ENCODE data around the gene DAPK3. TPM values are rescaled to one million over a fixed set of nuclear protein-coding genes. Genes with fewer than 3 reads are reported as not detected.
"Not testable (repeated sequence)": the region's sequence is repeated elsewhere in the genome, so short reads cannot be mapped to it uniquely, and the experiment has no call there.

DAPK3 gene
- total RNA-seq, 1 donor from 2014 or later = 127 TPM

DNA sequence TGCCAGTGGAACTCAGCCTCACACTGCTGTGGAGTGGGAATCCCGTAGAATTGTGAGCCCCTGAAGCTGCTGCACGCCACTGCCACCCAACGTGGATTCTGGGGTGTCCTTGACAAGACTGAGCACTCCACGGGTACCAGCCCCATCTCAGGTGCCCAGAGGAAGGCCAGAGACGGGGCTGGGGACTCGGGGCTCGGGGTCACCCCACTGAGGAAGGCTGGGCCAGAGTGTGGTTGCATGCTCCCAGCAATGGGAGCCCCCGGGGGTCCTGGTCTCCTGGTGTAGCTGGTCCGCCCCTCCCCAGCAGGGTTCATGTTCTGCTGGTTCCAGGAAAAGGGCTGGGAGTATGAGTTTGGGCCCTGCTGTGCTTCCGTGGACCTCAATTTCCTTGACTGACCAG, 15.2 kb downstream of the DAPK3 start:
- no peak for DNase-seq (ENCODE audit: low read depth in 2 of 2)

DNA sequence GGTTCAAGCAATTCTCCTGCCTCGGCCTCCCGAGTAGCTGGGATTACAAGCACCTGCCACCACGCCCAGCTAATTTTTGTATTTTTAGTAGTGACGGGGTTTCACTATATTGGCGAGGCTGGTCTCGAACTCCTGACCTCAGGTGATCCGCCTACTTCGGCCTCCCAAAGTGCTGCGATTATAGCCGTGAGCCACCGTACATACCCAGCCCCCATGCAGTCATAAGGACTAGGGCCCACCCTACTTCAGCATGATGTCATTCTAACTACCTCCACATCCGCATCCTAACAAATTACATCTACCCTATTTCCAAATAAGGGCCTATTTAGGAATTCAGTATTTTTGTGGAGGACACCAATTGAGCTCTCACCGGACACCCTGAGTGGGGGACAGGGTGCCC, 15.6 kb downstream of the DAPK3 start:
- not testable (repeated sequence) for DNase-seq (ENCODE audit: low read depth in 2 of 2)

DNA sequence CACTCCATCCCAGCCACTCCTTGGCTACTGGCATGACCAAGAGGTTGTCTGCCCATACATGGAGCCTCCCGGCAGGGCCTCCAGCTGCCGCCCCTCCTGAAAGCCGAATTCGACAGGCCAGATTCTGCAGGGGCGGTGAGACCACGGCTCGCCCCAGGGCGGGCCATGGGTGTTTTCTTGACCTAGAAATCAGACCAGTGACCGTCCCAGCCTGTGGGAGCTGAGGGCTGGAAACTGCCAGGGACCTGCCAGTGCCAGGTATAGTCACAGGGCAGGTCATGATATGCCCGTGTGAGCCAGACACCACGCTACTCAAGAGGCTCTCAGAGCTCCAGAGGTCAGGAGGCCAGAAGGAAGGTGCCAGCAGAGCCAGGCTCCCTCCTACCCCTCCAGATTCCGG, 16.8 kb downstream of the DAPK3 start:
- no peak for DNase-seq (ENCODE audit: low read depth in 2 of 2)

DNA sequence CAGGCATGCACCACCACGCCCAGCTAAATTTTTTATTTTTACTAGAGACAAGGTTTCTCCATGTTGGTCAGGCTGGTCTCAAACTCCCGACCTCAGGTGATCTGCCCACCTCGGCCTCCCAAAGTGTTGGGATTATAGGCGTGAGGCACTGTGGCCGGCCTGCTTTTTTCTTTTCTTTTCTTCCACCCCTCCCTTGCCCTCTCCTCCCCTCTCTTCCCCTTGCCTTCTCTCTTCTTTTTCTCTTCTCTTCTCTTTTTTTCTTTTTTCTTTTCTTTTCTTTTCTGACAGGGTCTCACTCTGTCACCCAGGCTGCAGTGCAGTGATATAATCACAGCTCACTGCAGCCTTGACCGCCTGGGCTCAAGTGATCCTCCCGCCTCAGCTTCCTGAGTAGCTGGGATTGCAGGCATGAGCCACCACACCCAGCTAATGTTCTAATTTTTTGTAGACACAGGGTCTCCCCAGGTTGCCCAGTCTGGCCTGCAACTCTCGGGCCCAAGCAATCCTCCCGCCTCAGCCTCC, 18.1 kb downstream of the DAPK3 start:
- not testable (repeated sequence) for DNase-seq (ENCODE audit: low read depth in 2 of 2)

DNA sequence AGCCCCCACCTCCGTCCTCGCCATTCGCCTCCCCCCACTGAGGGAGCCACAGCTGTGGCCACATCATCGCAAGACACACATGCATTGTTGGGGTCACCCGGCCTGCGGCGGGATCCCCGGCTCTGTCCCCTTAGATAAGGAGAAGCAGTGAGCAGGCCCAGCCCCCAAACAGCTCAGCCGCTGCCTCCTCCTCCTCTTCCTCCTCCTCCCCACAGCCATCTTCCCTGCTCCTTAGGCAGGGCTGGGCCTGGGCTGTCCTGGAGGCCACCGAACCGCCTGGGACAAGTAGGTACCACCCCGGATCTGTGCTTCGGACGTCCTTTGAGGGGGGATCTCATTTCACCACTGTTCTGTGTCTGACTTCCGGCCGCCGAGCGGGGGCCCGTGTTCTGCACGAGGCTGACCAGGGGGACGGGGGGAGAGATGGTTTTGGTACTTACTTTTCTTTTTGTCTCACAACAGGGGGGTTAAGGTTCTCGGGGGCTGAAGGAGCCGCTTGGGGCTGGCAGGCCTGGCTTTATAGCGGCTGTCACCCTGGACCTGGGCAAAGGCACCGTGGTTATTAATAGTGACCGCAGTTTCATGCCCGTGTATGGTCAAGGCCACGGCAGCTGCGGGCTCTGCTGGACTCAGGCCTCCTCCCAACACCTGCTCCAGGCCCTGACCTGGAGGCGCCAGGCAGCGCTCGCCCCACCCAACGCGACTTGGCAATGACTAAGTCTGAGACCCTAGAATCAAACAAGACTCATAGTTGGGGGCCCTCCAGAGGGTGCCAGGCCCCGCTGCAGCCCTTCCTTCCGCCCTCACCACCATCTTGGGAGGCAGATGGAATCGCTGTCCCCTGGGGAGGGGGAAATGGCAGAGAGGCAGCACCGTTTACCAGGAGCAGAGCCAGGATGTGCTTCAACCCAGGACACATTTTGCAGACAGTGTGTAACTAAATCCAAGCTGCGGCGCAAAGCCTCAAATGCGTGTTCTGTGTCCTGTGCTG, 19.7 kb downstream of the DAPK3 start:
- DNase-seq (ENCODE audit: low read depth in 2 of 2) = no peak

DNA sequence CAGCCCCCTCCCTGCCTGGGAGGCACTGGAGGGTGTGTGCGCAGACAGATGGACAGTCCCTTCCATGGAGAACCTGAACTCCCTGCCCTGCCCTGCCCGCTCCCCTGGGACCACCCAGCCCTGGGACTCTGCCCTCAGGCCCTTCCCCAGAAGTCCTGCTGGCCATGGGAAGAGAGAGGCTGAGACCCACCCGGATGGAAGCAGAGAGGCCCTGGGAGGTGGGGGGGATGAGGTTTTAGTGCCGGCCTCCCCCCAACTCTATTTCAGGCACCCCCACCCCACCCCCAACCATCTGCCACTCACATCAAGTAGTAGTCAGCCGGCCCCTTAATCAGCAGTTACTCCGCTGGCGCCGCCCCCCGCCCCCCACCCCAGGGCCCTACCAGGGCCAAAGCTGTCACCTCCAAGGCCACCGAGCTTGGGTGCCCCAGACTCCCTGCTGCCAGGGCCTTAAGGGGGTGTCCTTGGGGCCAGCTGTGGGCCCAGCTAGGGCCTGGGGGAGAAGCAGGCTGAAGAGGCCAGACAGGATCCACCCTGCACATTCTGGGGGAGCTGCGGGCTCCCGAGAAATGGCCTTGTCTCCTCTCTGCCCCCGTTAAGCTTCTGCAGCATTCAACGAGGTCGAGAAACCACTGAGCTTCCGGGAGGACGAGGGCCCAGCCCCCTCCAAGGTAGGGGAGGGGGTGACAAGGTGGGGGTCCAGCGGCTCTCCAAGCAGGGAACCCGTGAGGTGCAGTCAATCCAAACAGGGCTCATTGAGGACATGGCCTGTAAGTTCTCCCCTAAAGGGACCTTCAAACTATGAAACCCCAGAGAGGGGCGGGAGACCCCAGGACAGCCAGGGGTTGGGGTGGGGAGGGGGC, 20.7 kb downstream of the DAPK3 start:
- no peak for DNase-seq (ENCODE audit: low read depth in 2 of 2)

DNA sequence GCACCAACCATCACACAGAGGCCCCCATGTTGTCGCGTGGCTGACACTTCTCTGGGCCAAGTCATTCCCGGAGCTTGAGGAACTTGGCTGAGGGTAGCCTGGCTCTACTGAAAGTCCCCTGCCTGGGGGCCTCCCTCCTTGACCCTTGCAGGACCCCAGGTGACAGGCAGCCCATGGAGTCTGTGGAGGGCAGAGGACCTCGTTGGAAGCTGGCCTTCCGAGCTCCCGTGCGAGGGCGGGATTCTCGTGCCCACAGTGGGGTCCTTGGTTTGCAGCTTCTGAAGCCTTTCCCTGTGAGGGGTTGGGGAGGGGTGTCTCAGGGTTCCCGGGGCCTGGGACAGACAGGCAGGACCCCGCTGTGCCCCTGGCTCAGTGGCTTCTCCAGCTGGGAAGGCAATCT, 21.6 kb downstream of the DAPK3 start:
- no peak for DNase-seq (ENCODE audit: low read depth in 2 of 2)

DNA sequence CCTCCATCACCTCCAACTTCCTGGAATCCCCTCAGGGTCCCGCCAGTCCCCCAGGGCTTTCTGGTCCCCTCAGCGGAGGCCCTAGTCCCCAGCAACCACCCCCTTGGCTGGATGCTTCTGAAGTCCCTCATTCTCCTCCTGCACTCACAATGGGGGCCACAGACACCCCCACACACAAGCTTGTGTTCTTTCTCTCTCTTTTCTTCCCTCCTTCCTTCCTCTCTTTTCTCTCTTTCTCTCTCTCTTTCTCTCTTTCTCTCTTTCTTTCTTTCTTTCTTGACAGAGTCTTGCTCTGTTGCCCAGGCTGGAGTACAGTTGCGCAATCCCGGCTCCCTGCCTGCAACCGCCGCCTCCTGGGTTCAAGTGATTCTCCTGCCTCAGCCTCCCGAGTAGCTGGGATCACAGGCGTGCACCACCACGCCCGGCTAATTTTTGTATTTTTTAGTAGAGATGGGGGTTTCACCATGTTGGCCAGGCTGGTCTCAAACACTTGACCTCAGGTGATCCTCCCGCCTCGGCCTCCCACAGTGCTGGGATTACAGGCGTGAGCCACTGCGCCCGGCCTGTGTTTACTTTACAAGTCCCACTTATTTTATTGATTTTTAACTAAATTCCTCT, 23.5 kb downstream of the DAPK3 start:
- not testable (repeated sequence) for DNase-seq (ENCODE audit: low read depth in 2 of 2)

DNA sequence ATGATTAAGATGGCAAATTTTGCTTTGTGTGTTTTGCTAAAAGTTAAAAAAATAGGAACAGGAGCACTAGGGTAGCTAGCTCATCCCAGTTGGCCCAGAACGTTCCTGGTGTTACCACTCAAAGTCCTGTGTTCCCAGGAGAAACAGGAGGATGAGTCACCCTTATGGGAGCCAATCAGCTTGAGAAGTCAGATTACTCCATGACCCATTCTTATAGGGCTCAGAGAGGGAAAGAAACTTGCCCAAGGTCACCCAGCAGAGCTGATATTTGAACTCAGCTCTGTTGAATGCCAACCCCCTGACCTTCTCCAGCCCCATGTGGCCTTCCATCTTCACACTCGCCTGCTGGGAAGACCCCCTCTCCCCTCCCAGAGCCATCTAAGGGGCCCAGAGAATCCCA, 25.1 kb downstream of the DAPK3 start:
- no peak for DNase-seq (ENCODE audit: low read depth in 2 of 2)

DNA sequence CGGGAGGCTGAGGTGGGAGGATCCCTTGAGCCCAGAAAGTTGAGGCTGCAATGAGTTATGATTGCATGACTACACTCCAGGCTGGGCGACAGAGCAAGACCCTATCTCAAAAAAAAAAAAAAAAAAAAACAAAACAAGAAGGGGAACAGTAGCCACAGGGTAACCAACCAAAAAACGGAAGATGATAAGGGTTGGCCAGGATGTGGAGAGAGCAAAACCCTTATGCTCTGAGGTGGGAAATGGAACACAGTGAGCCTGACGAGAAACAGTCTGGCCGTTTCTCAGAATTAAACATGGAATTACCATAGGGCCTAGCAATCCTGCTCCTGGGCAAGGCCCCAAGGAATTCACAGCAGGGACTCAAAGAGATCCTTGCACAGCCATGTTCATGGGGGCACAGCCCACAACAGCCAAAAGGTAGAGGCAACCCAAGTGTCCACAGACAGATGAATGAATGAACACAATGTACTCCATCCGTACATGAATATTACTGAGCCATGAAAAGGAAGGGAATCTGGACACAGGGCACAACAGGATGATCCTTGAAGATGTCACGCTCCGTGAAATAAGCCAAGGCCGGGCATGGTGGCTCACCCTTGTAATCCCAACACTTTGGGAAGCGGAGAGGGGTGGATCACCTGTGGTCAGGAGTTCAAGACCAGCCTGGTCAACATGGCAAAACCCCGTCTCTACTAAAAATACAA, 26.7 kb downstream of the DAPK3 start:
- no peak for DNase-seq (ENCODE audit: low read depth in 2 of 2)

DNA sequence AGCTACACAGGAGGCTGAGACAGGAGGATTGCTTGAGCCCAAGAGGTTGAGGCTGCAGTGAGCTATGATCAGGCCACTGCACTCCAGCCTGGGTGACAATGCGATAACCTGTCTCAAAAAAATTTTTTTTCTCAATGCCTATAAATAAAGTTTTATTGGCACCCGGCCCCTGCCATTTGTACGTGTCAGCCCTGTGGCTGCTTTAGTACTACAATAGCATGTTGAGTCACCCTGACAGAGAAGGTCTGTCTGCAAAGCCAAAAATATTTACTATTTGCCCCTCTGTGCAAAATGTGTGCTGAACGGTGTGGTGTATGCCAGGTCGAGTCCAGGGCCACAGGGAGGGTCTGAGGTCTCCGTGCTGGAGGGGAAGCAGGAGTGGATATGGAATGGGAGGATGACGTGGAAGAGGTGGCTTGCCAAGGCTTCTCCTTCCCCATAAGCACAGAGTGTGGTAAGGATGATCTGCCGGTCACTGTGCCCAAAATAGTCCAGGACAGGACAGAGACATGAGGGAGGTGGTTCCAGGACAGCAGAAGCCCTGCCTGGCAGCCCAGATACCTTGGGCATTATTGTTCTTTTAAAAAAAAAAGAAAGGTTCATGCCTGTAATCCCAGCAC, 28.0 kb downstream of the DAPK3 start:
- no peak for DNase-seq (ENCODE audit: low read depth in 2 of 2)

DNA sequence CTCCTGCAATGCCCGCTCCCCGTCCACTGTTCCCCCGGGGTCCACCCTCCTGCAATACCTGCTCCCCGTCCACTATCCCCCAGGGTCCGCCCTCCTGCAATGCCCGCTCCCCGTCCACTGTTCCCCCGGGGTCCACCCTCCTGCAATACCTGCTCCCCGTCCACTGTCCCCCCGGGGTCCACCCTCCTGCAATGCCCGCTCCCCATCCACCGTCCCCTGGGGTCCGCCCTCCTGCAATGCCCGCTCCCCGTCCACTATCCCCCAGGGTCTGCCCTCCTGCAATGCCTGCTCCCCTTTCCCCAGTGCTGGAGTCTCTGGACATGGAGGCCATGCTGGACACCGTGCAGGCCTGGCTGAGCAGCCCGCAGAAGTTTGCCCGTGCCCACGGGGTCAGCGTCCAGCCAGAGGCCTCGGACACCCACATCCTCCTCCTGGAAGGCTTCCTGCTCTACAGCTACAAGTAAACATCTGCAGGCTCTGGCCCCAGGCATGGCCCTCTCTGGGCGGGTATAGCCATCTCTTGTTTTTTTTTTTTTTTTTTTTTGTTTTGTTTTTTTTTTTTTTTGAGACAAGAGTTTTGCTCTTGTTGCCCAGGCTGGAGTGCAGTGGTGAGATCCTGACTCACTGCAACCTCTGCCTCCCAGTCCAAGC, 32.5 kb downstream of the DAPK3 start:
- not testable (repeated sequence) for DNase-seq (ENCODE audit: low read depth in 2 of 2)

DNA sequence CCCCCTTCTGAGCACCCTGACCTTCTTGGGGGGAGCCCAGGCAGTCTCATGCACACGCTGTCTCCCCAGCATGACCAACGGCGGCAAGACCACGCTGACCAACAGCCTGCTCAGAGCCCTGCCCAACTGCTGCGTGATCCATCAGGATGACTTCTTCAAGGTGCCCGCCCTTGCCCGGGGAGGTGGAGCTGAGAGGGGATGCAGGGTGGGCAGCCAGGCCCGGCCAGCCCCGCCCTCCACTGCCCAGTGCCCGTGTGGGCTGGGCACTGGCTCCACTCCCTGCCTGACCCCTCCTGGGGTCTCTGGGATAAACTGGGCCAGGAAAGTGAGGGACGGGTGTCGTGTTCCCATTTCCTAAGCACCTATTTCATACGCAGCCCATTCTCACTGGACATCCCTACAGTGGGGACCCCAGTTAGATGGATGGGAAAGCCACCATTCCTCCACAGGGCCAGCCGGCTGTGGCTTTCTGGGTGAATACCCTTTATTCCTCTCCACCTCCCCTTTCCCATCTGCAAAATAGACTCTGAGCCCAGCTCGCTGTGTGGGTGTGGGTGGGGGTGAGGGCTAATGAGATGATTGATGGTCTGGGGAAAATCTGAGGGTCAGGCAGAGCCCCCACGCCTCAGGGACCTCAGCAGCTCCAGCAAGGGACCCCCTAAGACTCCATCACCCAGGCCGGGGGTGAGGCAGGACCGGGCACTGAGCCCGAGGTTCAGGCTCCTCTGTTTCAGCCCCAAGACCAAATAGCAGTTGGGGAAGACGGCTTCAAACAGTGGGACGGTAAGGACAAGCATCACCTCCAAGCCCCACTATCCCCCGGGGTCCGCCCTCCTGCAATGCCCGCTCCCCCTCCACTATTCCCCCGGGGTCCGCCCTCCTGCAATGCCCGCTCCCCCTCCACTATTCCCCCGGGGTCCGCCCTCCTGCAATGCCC, 34.1 kb downstream of the DAPK3 start:
- DNase-seq (ENCODE audit: low read depth in 2 of 2) = no peak

DNA sequence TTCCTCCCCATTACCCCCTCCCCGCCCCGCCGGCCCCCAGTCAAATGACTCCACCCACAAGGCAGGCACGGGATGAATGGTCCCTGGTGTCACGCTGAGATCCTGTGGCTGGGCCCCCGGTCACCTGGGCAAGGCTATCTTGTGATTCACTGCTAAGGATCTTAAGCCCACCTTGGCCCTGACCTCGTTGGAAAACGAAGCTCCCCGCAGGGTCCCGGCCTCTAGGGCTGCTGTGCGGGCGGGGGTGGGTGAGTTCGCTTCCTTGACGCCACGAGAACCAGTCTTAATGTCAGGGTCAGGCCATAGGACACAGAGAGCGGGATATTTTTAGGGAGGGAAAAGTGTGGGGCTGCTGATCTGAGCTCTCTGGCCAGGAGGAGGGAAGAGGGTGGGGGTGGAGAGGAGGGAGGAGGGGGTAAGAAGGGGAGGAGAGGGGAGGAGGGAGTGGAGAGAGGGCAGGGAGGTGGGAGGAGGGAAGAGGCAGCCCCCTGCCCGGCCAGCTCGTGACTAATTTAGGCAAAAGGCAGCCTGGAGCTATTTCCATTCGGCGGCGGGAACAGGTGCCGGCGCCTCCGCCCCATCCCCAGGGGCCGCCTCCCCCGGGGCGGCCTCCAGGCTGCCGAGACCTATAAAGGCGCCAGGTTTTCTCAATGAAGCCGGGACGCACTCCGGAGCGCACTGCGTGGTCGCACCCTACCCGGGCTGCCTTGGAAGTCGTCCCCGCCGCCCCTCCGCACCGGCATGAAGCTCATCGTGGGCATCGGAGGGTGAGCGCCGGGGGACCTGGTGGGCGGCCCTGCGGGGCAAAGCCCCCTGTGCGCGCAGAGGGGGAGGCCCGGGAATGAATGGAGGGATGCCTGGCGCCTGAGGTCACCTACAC, 37.7 kb downstream of the DAPK3 start, which contains the start of gene NMRK2:
NMRK2 (plus strand) TSS at position 139 of the 880 bp plus-strand sequence; CDS start at position 742, 603 bp downstream.
- DNase-seq (ENCODE audit: low read depth in 2 of 2) = no peak

DNA sequence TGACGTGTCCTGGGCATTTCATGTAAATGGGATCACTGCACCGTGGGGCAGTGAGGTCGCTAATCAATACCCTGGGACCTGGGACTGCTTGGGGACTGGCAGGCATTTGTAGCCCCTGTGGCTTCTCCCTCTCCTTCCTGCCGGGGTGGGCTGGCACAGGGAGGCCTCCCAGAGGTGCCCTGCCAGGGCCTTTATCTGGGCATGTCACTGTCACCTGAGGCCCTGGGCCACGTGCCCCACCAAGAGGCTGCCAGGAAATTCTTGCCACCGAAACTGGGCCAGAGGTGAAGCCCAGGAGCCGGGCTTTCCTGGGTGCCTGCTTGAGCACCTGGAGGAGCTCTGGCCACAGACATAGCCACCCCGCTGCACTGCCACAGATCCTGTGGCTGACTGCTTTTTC, 39.9 kb downstream of the DAPK3 start:
- DNase-seq (ENCODE audit: low read depth in 2 of 2) = no peak

DNA sequence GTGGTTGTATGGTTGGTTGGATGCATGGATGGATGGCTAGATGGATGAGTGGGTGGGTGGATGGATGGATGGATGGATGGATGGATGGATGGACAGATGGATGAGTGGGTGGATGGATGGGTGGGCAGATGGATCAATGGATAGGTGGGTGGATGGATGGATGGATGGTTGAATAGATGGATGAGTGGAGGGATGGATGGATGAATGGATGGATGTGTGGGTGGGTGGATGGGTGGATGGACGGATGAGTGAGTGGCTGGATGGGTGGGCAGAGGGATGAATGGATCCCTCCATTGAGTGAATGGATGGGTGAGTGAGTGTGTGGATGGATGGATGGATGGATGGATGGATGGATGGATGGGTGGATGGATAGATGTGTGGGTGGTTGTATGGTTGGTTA, 47.0 kb downstream of the DAPK3 start:
- no peak for DNase-seq (ENCODE audit: low read depth in 2 of 2)

DNA sequence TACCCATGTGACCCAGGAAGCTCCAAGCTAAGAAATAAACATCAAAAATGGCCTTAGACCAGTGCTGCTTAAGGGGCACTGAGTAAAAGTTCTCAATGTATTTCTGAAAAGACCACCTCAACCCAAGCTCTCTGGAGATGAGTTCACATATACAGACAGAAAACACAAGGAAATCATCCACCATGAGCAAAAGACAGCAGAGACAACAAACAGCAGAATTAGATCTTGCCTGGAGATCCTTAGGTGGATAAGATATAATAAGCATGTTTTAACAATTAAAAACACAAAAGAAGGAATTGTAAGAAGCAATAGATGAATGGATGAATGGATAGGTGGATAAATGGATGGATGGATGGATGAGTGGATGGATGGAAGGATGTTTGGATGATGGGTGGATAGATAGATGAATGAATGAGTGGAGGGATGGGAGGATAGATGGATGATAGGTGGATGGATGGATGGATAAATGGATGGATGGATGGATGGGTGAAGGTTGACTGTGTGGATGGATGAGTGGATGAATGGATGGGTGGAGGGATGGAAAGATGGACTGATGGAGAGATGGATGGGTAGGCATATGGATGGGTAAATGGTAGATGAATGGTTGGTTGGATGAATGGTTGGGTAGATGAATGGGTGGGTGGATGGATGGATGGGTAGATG, 47.7 kb downstream of the DAPK3 start:
- DNase-seq (ENCODE audit: low read depth in 2 of 2) = no peak
